HepG2 (cell line): Measurements from ENCODE around the gene HELLS. TPM values are rescaled to one million over a fixed set of nuclear protein-coding genes. Genes with fewer than 3 reads are reported as not detected.

Experiments
- ATAC-seq: fragments of 200-7000 bp; cut with Tn5 transposase; 3 replicates; pipeline ENCODE4 v1.9.1; 2020; ENCODE audit warnings: mild to moderate bottlenecking, moderate library complexity
- BruUV-seq: library from RNA; stranded (reverse); fragments of 400-500 nt; replicated peaks from 2 replicates; lab custom pipeline; 2021; lab: Mats Ljungman, UMichigan
- CTCF ChIA-PET: fragments of 300-600 bp; formaldehyde crosslinking; extraction: SDS; loops from one replicate; lab custom pipeline; 2021; ENCODE audit warnings: low total read pairs, inconsistent platforms, low intra/inter-chr PET ratio; lab: Yijun Ruan, JAX
- POLR2A ChIA-PET: fragments of 350-600 bp; sonication (Branson Sonifier 250); formaldehyde crosslinking; loops from one replicate; lab custom pipeline; 2020; ENCODE audit warnings: antibody characterized with exemption, inconsistent platforms; lab: Yijun Ruan, JAX
- DNase-seq: peaks from one replicate; pipeline ENCODE4 v3.0.0-alpha.2; 2015; ENCODE audit warnings: low spot score
- FAIRE-seq: peaks from 3 replicates; lab custom pipeline; 2011; peaks lifted over from hg19 to GRCh38; lab: Jason Lieb, UNC
- H2AFZ ChIP-seq: one replicate; pipeline ENCODE4 v1.6.1; 2011; ENCODE audit warnings: low read length, inconsistent platforms
- H3K27ac ChIP-seq: fragments of 300-600 bp; 3 replicates; pipeline ENCODE4 v1.8.0; 2011; ENCODE audit warnings: mixed run types, mild to moderate bottlenecking, mixed read lengths, low read length, inconsistent platforms; ENCODE audit not compliant: insufficient read depth; ENCODE audit errors: extremely low read length
- H3K27me3 ChIP-seq, 2 experiments: fragments of 200-600 bp in 1 of 2; 2 replicates in 1 of 2; 3 replicates in 1 of 2; pipeline versions ENCODE4 v1.6.0 to v1.8.0; 2011; ENCODE audit warnings: low read length in 2 of 2, mild to moderate bottlenecking in 2 of 2, moderate library complexity in 2 of 2, inconsistent platforms in 1 of 2; ENCODE audit not compliant: insufficient read depth in 2 of 2, control insufficient read depth in 1 of 2
- H3K36me3 ChIP-seq, 2 experiments: fragments of 200-600 bp in 1 of 2; replicated peaks in 1 of 2; 2 replicates in 1 of 2; 3 replicates in 1 of 2; pipeline versions ENCODE4 v1.5.1 to v1.8.0; 2011; ENCODE audit warnings: low read length in 2 of 2, inconsistent platforms in 1 of 2; ENCODE audit not compliant: insufficient read depth in 2 of 2, control insufficient read depth in 1 of 2
- H3K4me1 ChIP-seq: 2 replicates; pipeline ENCODE4 v1.5.1; 2012; ENCODE audit warnings: low read length, inconsistent platforms; ENCODE audit not compliant: insufficient read depth
- H3K4me2 ChIP-seq: 2 replicates; pipeline ENCODE4 v1.6.0; 2011; ENCODE audit warnings: low read depth, low read length, inconsistent platforms
- H3K4me3 ChIP-seq, 3 experiments: fragments of 200-600 bp in 1 of 3; sonication (generic), shearing (Covaris generic) in 1 of 3; replicated peaks in 1 of 3; 2 replicates each; pipeline ENCODE4 v1.5.1; 2011 to 2016; ENCODE audit warnings: low read length in 3 of 3, inconsistent platforms in 2 of 3, low read depth in 2 of 3, mild to moderate bottlenecking in 2 of 3, control low read depth in 1 of 3, mixed read lengths in 1 of 3; ENCODE audit not compliant: insufficient read depth in 1 of 3
- H3K79me2 ChIP-seq: one replicate; pipeline ENCODE4 v1.6.1; 2011; ENCODE audit warnings: low read length, inconsistent platforms; ENCODE audit not compliant: insufficient read depth
- H3K9ac ChIP-seq: 2 replicates; pipeline ENCODE4 v1.6.0; 2011; ENCODE audit warnings: mild to moderate bottlenecking, low read depth, low read length, inconsistent platforms; ENCODE audit not compliant: insufficient read depth
- H3K9me3 ChIP-seq: 2 replicates; pipeline ENCODE4 v1.5.1; 2012; ENCODE audit warnings: mild to moderate bottlenecking, low read length
- H4K20me1 ChIP-seq: 2 replicates; pipeline ENCODE4 v1.6.0; 2011; ENCODE audit warnings: inconsistent platforms, mild to moderate bottlenecking, low read length, moderate library complexity; ENCODE audit not compliant: insufficient read depth
- AGO1 ChIP-seq: fragments of 200-400 bp; formaldehyde crosslinking; IDR thresholded peaks from 2 replicates; pipeline ENCODE4 v1.6.1; 2017; ENCODE audit warnings: mild to moderate bottlenecking, low read depth, low read length, moderate library complexity; ENCODE audit not compliant: poor library complexity, severe bottlenecking
- ELF4 ChIP-seq: sonication (generic); formaldehyde crosslinking; IDR thresholded peaks from 2 replicates; pipeline ENCODE4 v1.5.0; 2020; ENCODE audit warnings: missing genetic modification reagents, mild to moderate bottlenecking, moderate library complexity, borderline replicate concordance
- HNRNPH1 ChIP-seq: fragments of 200-400 bp; formaldehyde crosslinking; optimal IDR thresholded peaks from 2 replicates; pipeline ENCODE3; 2017; ENCODE audit warnings: mild to moderate bottlenecking, low read depth, low read length
- HOXD1 ChIP-seq: sonication (generic); formaldehyde crosslinking; IDR thresholded peaks from 2 replicates; pipeline ENCODE4 v1.5.0; 2020; ENCODE audit warnings: missing genetic modification reagents
- KAT7 ChIP-seq: IDR thresholded peaks from 2 replicates; pipeline ENCODE4 v1.6.1; 2018; ENCODE audit warnings: borderline replicate concordance, missing compliant biosample characterization
- NFYC ChIP-seq: IDR thresholded peaks from 2 replicates; pipeline ENCODE4 v1.6.1; 2016; ENCODE audit warnings: missing genetic modification reagents, missing compliant biosample characterization
- NR1H2 ChIP-seq: sonication (generic); formaldehyde crosslinking; IDR thresholded peaks from 2 replicates; pipeline ENCODE4 v1.8.1; 2022; ENCODE audit warnings: low read depth, missing genetic modification reagents, borderline replicate concordance
- PPARG ChIP-seq: conservative IDR thresholded peaks from 2 replicates; pipeline ENCODE4 v1.6.1; 2016; ENCODE audit warnings: missing biosample characterization, missing genetic modification reagents
- PRDM10 ChIP-seq: sonication (generic); formaldehyde crosslinking; IDR thresholded peaks from 2 replicates; pipeline ENCODE4 v1.4.0; 2020; ENCODE audit warnings: low read depth, missing genetic modification reagents
- RBAK ChIP-seq: sonication (generic); formaldehyde crosslinking; IDR thresholded peaks from 2 replicates; pipeline ENCODE4 v1.5.1; 2020; ENCODE audit warnings: mild to moderate bottlenecking, missing genetic modification reagents
- RBFOX2 ChIP-seq: fragments of 200-400 bp; formaldehyde crosslinking; IDR thresholded peaks from 2 replicates; pipeline ENCODE4 v1.6.1; 2017; ENCODE audit warnings: low read depth, mild to moderate bottlenecking, low read length
- RORA ChIP-seq: sonication (generic); formaldehyde crosslinking; IDR thresholded peaks from 2 replicates; pipeline ENCODE4 v1.5.0; 2020; ENCODE audit warnings: mild to moderate bottlenecking, missing genetic modification reagents, moderate library complexity
- SMARCE1 ChIP-seq: fragments of 450-650 bp; IDR thresholded peaks from 2 replicates; pipeline ENCODE4 v1.6.1; 2017; ENCODE audit warnings: borderline replicate concordance
- TP53 ChIP-seq: sonication (generic); formaldehyde crosslinking; conservative IDR thresholded peaks from 2 replicates; pipeline ENCODE4 v1.4.0; 2020; ENCODE audit warnings: missing genetic modification reagents
- ZFP82 ChIP-seq: sonication (generic); formaldehyde crosslinking; IDR thresholded peaks from 2 replicates; pipeline ENCODE4 v1.5.1; 2020; ENCODE audit warnings: mild to moderate bottlenecking, missing genetic modification reagents, borderline replicate concordance
- ZNF234 ChIP-seq: sonication (generic); formaldehyde crosslinking; conservative IDR thresholded peaks from 2 replicates; pipeline ENCODE4 v1.5.1; 2020; ENCODE audit warnings: mild to moderate bottlenecking, missing genetic modification reagents
- ZNF292 ChIP-seq: sonication (generic); formaldehyde crosslinking; IDR thresholded peaks from 2 replicates; pipeline ENCODE4 v1.8.1; 2022; ENCODE audit warnings: mild to moderate bottlenecking, low read depth, missing genetic modification reagents, borderline replicate concordance
- ZNF564 ChIP-seq: sonication (generic); formaldehyde crosslinking; IDR thresholded peaks from 2 replicates; pipeline ENCODE4 v1.8.1; 2023; ENCODE audit warnings: mild to moderate bottlenecking, missing genetic modification reagents
- ZSCAN29 ChIP-seq: sonication (generic); formaldehyde crosslinking; conservative IDR thresholded peaks from 2 replicates; pipeline ENCODE4 v1.4.0; 2020; ENCODE audit warnings: mild to moderate bottlenecking, missing genetic modification reagents
- WGBS: methylation state at CpG from one replicate; pipeline ENCODE4 v1.1.6; 2017; ENCODE audit warnings: low lambda C conversion rate; 5-methylcytosine and 5-hydroxymethylcytosine counted together
- in situ Hi-C: cut with HindIII; loops from 2 replicates; pipeline ENCODE4 v1.10.0; 2017; ENCODE audit warnings: low pct_unique_long_range_greater_than_20kb; ENCODE audit not compliant: extremely low pct_ligation_motif_present
- intact Hi-C: fragments of 100-400 bp; cut with micrococcal nuclease; formaldehyde crosslinking; loops from one replicate; pipeline ENCODE4 v1.10.0; 2022; ENCODE audit not compliant: unreplicated experiment
- polyA plus RNA-seq, 8 experiments: library from polyadenylated mRNA; depleted of rRNA in 3 of 8; stranded (reverse) in 7 of 8; unstranded in 1 of 8; fragments of >200 nt; fragmentation: Illumina TruSeq in 4 of 8; extraction: Trizol in 4 of 8; gene quantifications; 2 replicates each; pipeline versions ENCODE4 v1.2.1 to v1.2.3, GENCODE V29; 2011 to 2016; ENCODE audit warnings: low read depth in 4 of 8, missing spikeins in 1 of 8, mixed read lengths in 1 of 8; ENCODE audit not compliant: insufficient read depth in 1 of 8
- total RNA-seq, 5 experiments: library from RNA; depleted of rRNA; stranded (reverse); fragments of >200 nt; fragmentation: Illumina TruSeq; extraction: Trizol; gene quantifications; 2 replicates each; pipeline ENCODE4 v1.2.3, GENCODE V29; 2016; ENCODE audit warnings: low read depth in 1 of 5
- TF ChIP-seq, protein P1 (sequence below): sonication (generic); formaldehyde crosslinking; IDR thresholded peaks from 2 replicates; pipeline ENCODE4 v1.8.1; 2023; ENCODE audit warnings: mild to moderate bottlenecking, inconsistent platforms, moderate library complexity, missing genetic modification reagents, borderline replicate concordance

The HELLS gene
- total and polyA plus RNA-seq, 2 of the 13 experiments (the other 11 are each of a cell fraction or from before 2014, with no cell fraction given): 22.6 to 84.6 TPM

GRCh38 chr10:94583124-94583523, 37.5 kb downstream of the HELLS start (continued):
- TF ChIP-seq KAT7: no peak
- TF ChIP-seq, all 625 proteins: peak for 0

DNA sequence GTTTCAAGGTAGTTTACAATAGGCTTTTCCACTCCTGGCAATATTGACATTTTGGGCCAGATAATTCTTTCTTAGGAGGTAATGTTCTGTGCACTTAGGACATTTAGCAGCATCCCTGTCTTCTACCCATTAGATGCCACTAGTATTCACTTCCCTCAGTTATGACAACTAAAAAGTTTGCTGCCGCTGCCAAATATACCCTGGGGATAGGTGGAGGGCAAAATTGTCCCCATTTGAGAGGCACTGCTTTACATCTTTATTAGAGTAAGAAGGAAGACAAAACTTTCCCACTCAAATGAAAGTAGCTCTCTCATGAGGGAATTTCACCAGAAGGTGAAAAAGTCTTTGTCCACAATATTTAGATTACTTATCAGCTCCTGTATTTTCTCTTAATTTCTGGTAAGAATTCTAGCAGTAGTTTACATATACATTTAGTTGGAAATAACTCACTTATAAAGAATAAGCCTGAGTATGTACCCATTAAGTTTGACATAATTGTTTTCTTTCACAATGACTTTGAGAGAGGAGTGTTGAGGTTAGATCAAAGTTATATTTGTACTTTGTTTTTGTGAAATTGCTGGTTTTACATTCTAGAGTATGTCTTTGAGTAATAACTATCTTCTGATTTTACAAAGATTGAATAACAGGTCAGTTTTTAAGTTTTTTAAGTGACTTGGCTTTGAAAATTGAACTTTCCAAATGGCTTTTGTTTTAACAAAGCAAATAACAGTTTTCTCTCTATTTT, 46.0 kb downstream of the HELLS start:
- H3K9me3 ChIP-seq: no peaks in the 10 kb centered on the region
- CTCF ChIA-PET: no interaction called here
- DNase-seq (no peak), FAIRE-seq (no peak), ATAC-seq (no peak)
- no TSS peak for BruUV-seq
- 100% methylated on average over 1 of the region's 1 CpG for WGBS
- no peak overlapping the region for H3K9ac ChIP-seq
- no peak overlapping the region for H2AFZ ChIP-seq
- H3K79me2 ChIP-seq: no peaks in the 10 kb centered on the region
- H3K27me3 ChIP-seq: no peaks in the 10 kb centered on the region
- H3K4me1 ChIP-seq: no peaks in the 10 kb centered on the region
- in situ Hi-C loops: no loop called here
- H4K20me1 ChIP-seq: no peaks in the 10 kb centered on the region
- intact Hi-C loops: no loop called here
- H3K4me3 ChIP-seq: no peak overlapping the region
- no peak overlapping the region for H3K27ac ChIP-seq
- H3K36me3 ChIP-seq: peaks cover 2 to 49% of the 10 kb centered on the region in 2 experiments
- no peak overlapping the region for H3K4me2 ChIP-seq
- POLR2A ChIA-PET: no interaction called here
- TF ChIP-seq HNRNPH1: no peak
- TF ChIP-seq RORA (CRISPR knock-in tag): no peak
- no peak for TF ChIP-seq ZFP82 (CRISPR knock-in tag)
- TF ChIP-seq PPARG (CRISPR knock-in tag): no peak
- TF ChIP-seq HOXD1 (CRISPR knock-in tag): no peak
- TF ChIP-seq, protein P1, sequence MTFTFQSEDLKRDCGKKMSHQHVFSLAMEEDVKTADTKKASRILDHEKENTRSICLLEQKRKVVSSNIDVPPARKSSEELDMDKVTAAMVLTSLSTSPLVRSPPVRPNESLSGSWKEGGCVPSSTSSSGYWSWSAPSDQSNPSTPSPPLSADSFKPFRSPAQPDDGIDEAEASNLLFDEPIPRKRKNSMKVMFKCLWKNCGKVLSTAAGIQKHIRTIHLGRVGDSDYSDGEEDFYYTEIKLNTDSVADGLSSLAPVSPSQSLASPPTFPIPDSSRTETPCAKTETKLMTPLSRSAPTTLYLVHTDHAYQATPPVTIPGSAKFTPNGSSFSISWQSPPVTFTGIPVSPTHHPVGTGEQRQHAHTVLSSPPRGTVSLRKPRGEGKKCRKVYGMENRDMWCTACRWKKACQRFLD (CRISPR knock-in tag): no peak
- no peak for TF ChIP-seq ZNF564 (CRISPR knock-in tag)
- no peak for TF ChIP-seq NR1H2 (CRISPR knock-in tag)
- no peak for TF ChIP-seq NFYC
- no peak for TF ChIP-seq PRDM10 (CRISPR knock-in tag)
- no peak for TF ChIP-seq RBAK
- TF ChIP-seq TP53 (CRISPR knock-in tag): no peak
- TF ChIP-seq ZSCAN29 (CRISPR knock-in tag): no peak
- no peak for TF ChIP-seq ZNF292
- TF ChIP-seq ZNF234 (CRISPR knock-in tag): no peak
- no peak for TF ChIP-seq ELF4 (CRISPR knock-in tag)
- no peak for TF ChIP-seq RBFOX2
- TF ChIP-seq AGO1: no peak
- no peak for TF ChIP-seq SMARCE1
